HL-60 (cell line): ENCODE measurements around the gene MBD5.

Experiments
- DNase-seq, 2 experiments: peaks; one replicate each; pipeline ENCODE4 v3.0.0-alpha.2; 2010 to 2020; ENCODE audit warnings: low read depth in 1 of 2, low spot score in 1 of 2
- H3K27ac ChIP-seq: fragments of 250-450 bp; sonication (Bioruptor Pico); replicated peaks from 2 replicates; pipeline ENCODE4 v1.5.1; 2020; ENCODE audit warnings: mild to moderate bottlenecking, moderate library complexity
- H3K27me3 ChIP-seq: fragments of 250-450 bp; sonication (Bioruptor Pico); 2 replicates; pipeline ENCODE4 v1.5.1; 2021; ENCODE audit warnings: mild to moderate bottlenecking, moderate library complexity; ENCODE audit not compliant: insufficient read depth, poor library complexity, severe bottlenecking
- H3K4me3 ChIP-seq: replicated peaks from 2 replicates; pipeline ENCODE4 v1.5.1; 2011; ENCODE audit warnings: mild to moderate bottlenecking, control low read depth, low read length; ENCODE audit not compliant: insufficient read depth
- GABPA ChIP-seq: IDR thresholded peaks from 2 replicates; pipeline ENCODE4 v1.6.1; 2012; ENCODE audit warnings: low read depth
- POLR2AphosphoS5 ChIP-seq: IDR thresholded peaks from 2 replicates; pipeline ENCODE4 v1.6.1; 2012; ENCODE audit warnings: low read depth
- SPI1 ChIP-seq: IDR thresholded peaks from 2 replicates; pipeline ENCODE4 v1.6.1; 2012; ENCODE audit warnings: low read depth, mild to moderate bottlenecking, borderline replicate concordance
- TF ChIP-seq, protein P1 (sequence below): IDR thresholded peaks from 2 replicates; pipeline ENCODE4 v1.6.1; 2012; ENCODE audit warnings: low read depth; ENCODE audit not compliant: insufficient replicate concordance
- TF ChIP-seq, protein P2 (sequence below): IDR thresholded peaks from one replicate; pipeline ENCODE4 v1.5.1; 2011; ENCODE audit warnings: low read length, control low read depth, inconsistent platforms; ENCODE audit not compliant: insufficient read depth

The MBD5 gene

DNA sequence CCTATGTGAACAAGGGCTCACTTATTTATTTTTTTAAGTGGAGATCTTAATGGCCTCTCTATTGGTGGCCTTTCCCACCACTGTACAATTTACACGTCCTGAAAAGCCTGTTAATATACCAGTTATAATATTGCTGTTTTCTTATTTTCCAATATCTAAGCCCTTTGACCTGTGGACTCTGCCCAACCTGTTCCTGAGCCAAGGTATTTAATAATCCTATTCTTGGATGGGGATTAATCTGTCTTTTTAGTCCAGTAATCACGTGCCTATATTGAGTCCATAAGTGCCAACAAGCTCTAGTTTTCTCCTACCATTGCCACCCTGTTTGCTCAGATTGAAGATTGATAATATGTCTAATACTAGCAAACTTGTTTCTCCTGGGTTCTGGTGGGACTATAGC is 42.7 kb downstream of the MBD5 start:
- Histone ChIP-seq H3K27ac (no peak overlapping the region), H3K27me3 (no peaks in the 10 kb centered on the region), H3K4me3 (no peak overlapping the region)
- no peak for TF ChIP-seq POLR2AphosphoS5
- TF ChIP-seq, protein P1, sequence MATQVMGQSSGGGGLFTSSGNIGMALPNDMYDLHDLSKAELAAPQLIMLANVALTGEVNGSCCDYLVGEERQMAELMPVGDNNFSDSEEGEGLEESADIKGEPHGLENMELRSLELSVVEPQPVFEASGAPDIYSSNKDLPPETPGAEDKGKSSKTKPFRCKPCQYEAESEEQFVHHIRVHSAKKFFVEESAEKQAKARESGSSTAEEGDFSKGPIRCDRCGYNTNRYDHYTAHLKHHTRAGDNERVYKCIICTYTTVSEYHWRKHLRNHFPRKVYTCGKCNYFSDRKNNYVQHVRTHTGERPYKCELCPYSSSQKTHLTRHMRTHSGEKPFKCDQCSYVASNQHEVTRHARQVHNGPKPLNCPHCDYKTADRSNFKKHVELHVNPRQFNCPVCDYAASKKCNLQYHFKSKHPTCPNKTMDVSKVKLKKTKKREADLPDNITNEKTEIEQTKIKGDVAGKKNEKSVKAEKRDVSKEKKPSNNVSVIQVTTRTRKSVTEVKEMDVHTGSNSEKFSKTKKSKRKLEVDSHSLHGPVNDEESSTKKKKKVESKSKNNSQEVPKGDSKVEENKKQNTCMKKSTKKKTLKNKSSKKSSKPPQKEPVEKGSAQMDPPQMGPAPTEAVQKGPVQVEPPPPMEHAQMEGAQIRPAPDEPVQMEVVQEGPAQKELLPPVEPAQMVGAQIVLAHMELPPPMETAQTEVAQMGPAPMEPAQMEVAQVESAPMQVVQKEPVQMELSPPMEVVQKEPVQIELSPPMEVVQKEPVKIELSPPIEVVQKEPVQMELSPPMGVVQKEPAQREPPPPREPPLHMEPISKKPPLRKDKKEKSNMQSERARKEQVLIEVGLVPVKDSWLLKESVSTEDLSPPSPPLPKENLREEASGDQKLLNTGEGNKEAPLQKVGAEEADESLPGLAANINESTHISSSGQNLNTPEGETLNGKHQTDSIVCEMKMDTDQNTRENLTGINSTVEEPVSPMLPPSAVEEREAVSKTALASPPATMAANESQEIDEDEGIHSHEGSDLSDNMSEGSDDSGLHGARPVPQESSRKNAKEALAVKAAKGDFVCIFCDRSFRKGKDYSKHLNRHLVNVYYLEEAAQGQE, result no peak
- TF ChIP-seq GABPA, result no peak
- TF ChIP-seq, protein P2, sequence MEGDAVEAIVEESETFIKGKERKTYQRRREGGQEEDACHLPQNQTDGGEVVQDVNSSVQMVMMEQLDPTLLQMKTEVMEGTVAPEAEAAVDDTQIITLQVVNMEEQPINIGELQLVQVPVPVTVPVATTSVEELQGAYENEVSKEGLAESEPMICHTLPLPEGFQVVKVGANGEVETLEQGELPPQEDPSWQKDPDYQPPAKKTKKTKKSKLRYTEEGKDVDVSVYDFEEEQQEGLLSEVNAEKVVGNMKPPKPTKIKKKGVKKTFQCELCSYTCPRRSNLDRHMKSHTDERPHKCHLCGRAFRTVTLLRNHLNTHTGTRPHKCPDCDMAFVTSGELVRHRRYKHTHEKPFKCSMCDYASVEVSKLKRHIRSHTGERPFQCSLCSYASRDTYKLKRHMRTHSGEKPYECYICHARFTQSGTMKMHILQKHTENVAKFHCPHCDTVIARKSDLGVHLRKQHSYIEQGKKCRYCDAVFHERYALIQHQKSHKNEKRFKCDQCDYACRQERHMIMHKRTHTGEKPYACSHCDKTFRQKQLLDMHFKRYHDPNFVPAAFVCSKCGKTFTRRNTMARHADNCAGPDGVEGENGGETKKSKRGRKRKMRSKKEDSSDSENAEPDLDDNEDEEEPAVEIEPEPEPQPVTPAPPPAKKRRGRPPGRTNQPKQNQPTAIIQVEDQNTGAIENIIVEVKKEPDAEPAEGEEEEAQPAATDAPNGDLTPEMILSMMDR, result no peak
- no peak for TF ChIP-seq SPI1
- no peak for DNase-seq

DNA sequence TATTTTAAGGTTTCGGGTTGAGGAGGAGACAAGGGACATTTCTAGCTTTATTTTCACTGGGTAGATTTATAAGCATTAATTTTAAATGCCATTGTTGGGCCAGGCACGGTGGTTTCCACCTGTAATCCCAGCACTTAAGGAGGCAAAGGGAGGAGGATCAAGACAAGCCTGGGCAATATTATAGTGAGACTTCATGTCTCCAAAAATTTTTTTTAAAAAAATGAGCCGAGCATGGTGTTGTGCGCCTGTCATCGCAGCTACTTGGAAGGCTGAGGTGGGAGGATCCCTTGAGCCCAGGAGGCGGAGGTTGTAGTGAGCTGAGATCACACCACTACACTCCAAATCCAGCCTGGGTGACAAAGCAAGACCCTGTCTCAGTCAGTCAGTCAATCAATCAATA is 45.0 kb downstream of the MBD5 start:
- TF ChIP-seq SPI1 (no peak), GABPA (no peak), POLR2AphosphoS5 (no peak)
- TF ChIP-seq, protein P2, result no peak
- TF ChIP-seq, protein P1, result no peak
- H3K27ac ChIP-seq, result no peak overlapping the region
- no peak for DNase-seq
- no peak overlapping the region for H3K4me3 ChIP-seq
- H3K27me3 ChIP-seq, result no peaks in the 10 kb centered on the region

DNA sequence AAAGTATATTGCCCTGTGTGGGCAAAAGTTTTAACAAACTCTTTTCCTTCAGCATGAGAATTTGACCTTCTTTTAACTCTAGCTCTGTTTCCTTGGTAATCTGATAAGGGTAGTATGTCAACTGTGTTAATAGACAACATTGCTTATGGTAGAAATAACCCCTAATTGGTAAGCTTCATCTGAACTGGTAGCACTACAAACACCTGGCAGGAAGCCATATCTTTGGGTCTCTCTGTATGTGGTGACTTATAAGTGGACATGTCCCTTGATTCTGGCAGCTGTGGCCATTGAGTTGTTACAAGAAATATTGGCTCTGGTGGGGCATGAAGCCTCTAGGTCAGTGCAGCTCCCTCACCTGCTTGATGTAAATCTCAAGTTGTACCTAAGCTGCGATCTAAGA is 46.9 kb downstream of the MBD5 start:
- TF ChIP-seq, protein P1, result no peak
- TF ChIP-seq GABPA (no peak), SPI1 (no peak), POLR2AphosphoS5 (no peak)
- TF ChIP-seq, protein P2, result no peak
- Histone ChIP-seq H3K4me3 (no peak overlapping the region), H3K27ac (no peak overlapping the region), H3K27me3 (no peaks in the 10 kb centered on the region)
- no peak for DNase-seq
